HFF-Myc (cell line): Measurements from ENCODE around the gene ZNF474.
A peak's percentile ranks its signal among the peaks of the same experiment; 100 is the strongest.

Source experiments
- DNase-seq: peaks from one replicate; pipeline ENCODE4 v3.0.0-alpha.2; 2011; ENCODE audit warnings: low read depth; ENCODE audit errors: extremely low read depth
- H3K4me3 ChIP-seq: replicated peaks from 2 replicates; pipeline ENCODE4 v1.5.1; 2011; ENCODE audit warnings: low read depth, mild to moderate bottlenecking, control low read depth, low read length
- CTCF ChIP-seq: IDR thresholded peaks from 2 replicates; pipeline ENCODE4 v1.5.1; 2012; ENCODE audit warnings: mild to moderate bottlenecking, low read depth, low read length, control low read depth; ENCODE audit errors: missing control alignments

Gene ZNF474

DNA sequence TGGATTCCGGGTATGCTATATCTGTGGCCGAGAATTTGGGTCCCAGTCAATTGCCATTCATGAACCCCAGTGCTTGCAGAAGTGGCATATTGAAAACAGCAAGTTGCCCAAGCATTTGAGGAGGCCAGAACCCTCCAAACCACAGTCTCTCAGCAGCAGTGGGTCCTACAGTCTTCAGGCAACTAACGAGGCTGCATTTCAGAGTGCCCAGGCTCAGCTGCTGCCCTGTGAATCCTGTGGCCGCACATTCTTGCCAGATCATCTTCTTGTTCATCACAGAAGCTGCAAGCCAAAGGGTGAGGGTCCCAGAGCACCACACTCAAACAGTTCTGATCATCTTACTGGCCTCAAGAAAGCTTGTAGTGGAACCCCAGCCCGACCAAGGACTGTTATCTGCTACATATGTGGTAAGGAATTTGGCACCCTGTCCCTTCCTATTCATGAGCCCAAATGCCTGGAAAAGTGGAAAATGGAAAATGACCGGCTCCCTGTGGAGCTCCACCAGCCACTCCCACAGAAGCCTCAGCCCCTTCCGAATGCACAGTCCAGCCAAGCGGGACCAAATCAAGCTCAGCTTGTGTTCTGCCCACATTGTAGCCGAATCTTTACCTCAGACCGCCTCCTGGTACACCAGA, 23.0 kb downstream of the ZNF474 start:
- DNase-seq, result no peak
- no peak overlapping the region for H3K4me3 ChIP-seq
- no peak for TF ChIP-seq CTCF

- TF ChIP-seq CTCF, result no peak
- no peak for DNase-seq
- no peak overlapping the region for H3K4me3 ChIP-seq
These were observed 23.9 kb downstream of the ZNF474 start for GRCh38 chr5:122153230-122153629.

DNA sequence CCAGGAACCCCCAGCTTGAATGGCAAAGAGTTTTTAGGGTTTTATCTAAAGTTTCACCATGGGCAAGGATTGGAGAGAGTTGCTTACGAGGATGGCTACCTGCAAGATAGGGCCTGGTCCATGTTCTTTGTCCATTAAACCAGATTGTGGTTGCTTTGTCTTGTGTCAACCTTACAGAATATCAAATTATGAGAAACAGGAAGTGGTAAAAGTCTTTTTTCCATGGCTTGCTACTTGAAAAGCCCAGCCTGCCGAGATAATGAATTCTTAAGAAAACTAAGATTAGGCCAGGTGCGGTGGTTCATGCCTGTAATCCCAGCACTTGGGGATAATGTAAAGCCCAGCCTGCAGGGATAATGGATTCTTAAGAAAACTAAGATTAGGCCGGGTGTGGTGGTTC, 24.4 kb downstream of the ZNF474 start:
- DNase-seq, result no peak
- TF ChIP-seq CTCF, result no peak
- no peak overlapping the region for H3K4me3 ChIP-seq

DNA sequence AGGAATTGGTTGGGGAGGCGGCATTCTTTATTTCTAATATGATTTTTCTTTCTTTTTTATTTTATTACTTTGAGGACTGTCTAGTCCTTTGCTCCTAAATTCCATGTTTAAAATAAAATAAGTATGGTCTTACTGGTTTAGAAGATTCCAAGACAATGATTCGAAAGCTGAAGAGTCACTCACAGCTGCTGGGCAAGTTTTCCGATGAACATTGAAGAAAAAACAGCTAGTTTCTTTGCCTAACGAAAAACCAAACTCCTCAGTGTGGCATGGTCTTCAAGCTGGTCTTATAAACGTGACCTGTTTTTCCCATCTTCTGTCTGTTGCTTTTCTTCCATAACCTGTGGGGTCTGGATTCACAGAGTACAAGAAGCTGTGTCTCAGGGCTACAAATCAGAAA, 25.1 kb downstream of the ZNF474 start:
- TF ChIP-seq CTCF, result no peak
- H3K4me3 ChIP-seq, result no peak overlapping the region
- no peak for DNase-seq

GRCh38 chr5:122154910-122155309, 25.6 kb downstream of the ZNF474 start:
- no peak for DNase-seq
- no peak for TF ChIP-seq CTCF
- H3K4me3 ChIP-seq, result no peak overlapping the region

GRCh38 chr5:122155546-122155945, 26.2 kb downstream of the ZNF474 start:
- DNase-seq, result no peak
- no peak overlapping the region for H3K4me3 ChIP-seq
- no peak for TF ChIP-seq CTCF

- DNase-seq, result no peak
- no peak overlapping the region for H3K4me3 ChIP-seq
- peak; percentile 32 for TF ChIP-seq CTCF
These were observed 27.5 kb downstream of the ZNF474 start for GRCh38 chr5:122156724-122157325.
